HepG2 (cell line): ENCODE data around the gene PVRIG. TPM values are rescaled to one million over a fixed set of nuclear protein-coding genes. Genes with fewer than 3 reads are reported as not detected.
"Not testable (repeated sequence)": the region's sequence is repeated elsewhere in the genome, so short reads cannot be mapped to it uniquely, and the experiment has no call there.

Experiments
- CBFB ChIP-seq: sonication (generic); formaldehyde crosslinking; IDR thresholded peaks from 2 replicates; pipeline ENCODE4 v1.4.0; 2020; ENCODE audit warnings: missing genetic modification reagents
- CBX5 ChIP-seq: sonication (generic); formaldehyde crosslinking; IDR thresholded peaks from 2 replicates; pipeline ENCODE4 v1.4.0; 2020; ENCODE audit warnings: missing genetic modification reagents, borderline replicate concordance
- CREM ChIP-seq, 2 experiments: sonication (generic) in 1 of 2; formaldehyde crosslinking in 1 of 2; IDR thresholded peaks; 2 replicates each; pipeline versions ENCODE4 v1.4.0 to v1.6.1; 2016 to 2020; ENCODE audit warnings: antibody characterized with exemption in 1 of 2, mild to moderate bottlenecking in 1 of 2, missing genetic modification reagents in 1 of 2
- EP300 ChIP-seq, 3 experiments: sonication (generic) in 1 of 3; formaldehyde crosslinking in 1 of 3; IDR thresholded peaks; 2 replicates each; pipeline versions ENCODE4 v1.5.1 to v1.6.1; 2011 to 2020; ENCODE audit warnings: low read depth in 2 of 3, low read length in 2 of 3, borderline replicate concordance in 1 of 3, improper control_type of control experiment in 1 of 3, mild to moderate bottlenecking in 1 of 3, missing genetic modification reagents in 1 of 3, moderate library complexity in 1 of 3
- ESRRA ChIP-seq: sonication (generic); formaldehyde crosslinking; IDR thresholded peaks from 2 replicates; pipeline ENCODE4 v1.5.1; 2020; ENCODE audit warnings: mild to moderate bottlenecking, low read depth, missing genetic modification reagents
- FOXA1 ChIP-seq, 2 experiments: fragments of 450-650 bp in 1 of 2; sonication (generic) in 1 of 2; formaldehyde crosslinking in 1 of 2; IDR thresholded peaks; 2 replicates each; pipeline versions ENCODE4 v1.4.0 to v1.6.1; 2016 to 2020; ENCODE audit warnings: missing genetic modification reagents in 1 of 2
- FOXO1 ChIP-seq: sonication (generic); formaldehyde crosslinking; IDR thresholded peaks from 2 replicates; pipeline ENCODE4 v1.4.0; 2020; ENCODE audit warnings: missing genetic modification reagents
- HDAC1 ChIP-seq: sonication (generic); formaldehyde crosslinking; IDR thresholded peaks from 2 replicates; pipeline ENCODE4 v1.5.1; 2020; ENCODE audit warnings: mild to moderate bottlenecking, missing genetic modification reagents
- HDAC2 ChIP-seq: sonication (generic); formaldehyde crosslinking; IDR thresholded peaks from 2 replicates; pipeline ENCODE4 v1.4.0; 2020; ENCODE audit warnings: missing genetic modification reagents
- HNF4A ChIP-seq: sonication (generic); formaldehyde crosslinking; IDR thresholded peaks from 2 replicates; pipeline ENCODE4 v1.4.0; 2020; ENCODE audit warnings: missing genetic modification reagents
- HOXA3 ChIP-seq: sonication (generic); formaldehyde crosslinking; IDR thresholded peaks from 2 replicates; pipeline ENCODE4 v1.5.0; 2020; ENCODE audit warnings: missing genetic modification reagents
- MIER2 ChIP-seq: IDR thresholded peaks from 2 replicates; pipeline ENCODE4 v1.6.1; 2016; ENCODE audit warnings: missing biosample characterization, missing genetic modification reagents
- NCOA2 ChIP-seq: sonication (generic); formaldehyde crosslinking; IDR thresholded peaks from 2 replicates; pipeline ENCODE4 v1.8.0; 2022; ENCODE audit warnings: inconsistent platforms
- SALL1 ChIP-seq: sonication (generic); formaldehyde crosslinking; IDR thresholded peaks from 2 replicates; pipeline ENCODE4 v1.8.0; 2022; ENCODE audit warnings: mild to moderate bottlenecking, missing genetic modification reagents
- SKI ChIP-seq: fragments of 450-650 bp; IDR thresholded peaks from one replicate; pipeline ENCODE4 v1.6.1; 2018; ENCODE audit warnings: mild to moderate bottlenecking; ENCODE audit not compliant: partially characterized antibody
- SOX13 ChIP-seq, 3 experiments: fragments of 450-650 bp in 1 of 3; sonication (generic) in 1 of 3; formaldehyde crosslinking in 1 of 3; IDR thresholded peaks in 2 of 3; conservative IDR thresholded peaks in 1 of 3; 2 replicates each; pipeline versions ENCODE4 v1.5.0 to v1.6.1; 2016 to 2020; ENCODE audit warnings: antibody characterized with exemption in 1 of 3, mild to moderate bottlenecking in 1 of 3, missing compliant biosample characterization in 1 of 3, missing genetic modification reagents in 1 of 3, moderate library complexity in 1 of 3
- ZNF292 ChIP-seq: sonication (generic); formaldehyde crosslinking; IDR thresholded peaks from 2 replicates; pipeline ENCODE4 v1.8.1; 2022; ENCODE audit warnings: mild to moderate bottlenecking, low read depth, missing genetic modification reagents, borderline replicate concordance
- polyA plus RNA-seq, 8 experiments: library from polyadenylated mRNA; depleted of rRNA in 3 of 8; stranded (reverse) in 7 of 8; unstranded in 1 of 8; fragments of >200 nt; fragmentation: Illumina TruSeq in 4 of 8; extraction: Trizol in 4 of 8; gene quantifications; 2 replicates each; pipeline versions ENCODE4 v1.2.1 to v1.2.3, GENCODE V29; 2011 to 2016; ENCODE audit warnings: low read depth in 4 of 8, missing spikeins in 1 of 8, mixed read lengths in 1 of 8; ENCODE audit not compliant: insufficient read depth in 1 of 8
- total RNA-seq, 5 experiments: library from RNA; depleted of rRNA; stranded (reverse); fragments of >200 nt; fragmentation: Illumina TruSeq; extraction: Trizol; gene quantifications; 2 replicates each; pipeline ENCODE4 v1.2.3, GENCODE V29; 2016; ENCODE audit warnings: low read depth in 1 of 5
- TF ChIP-seq, protein P1 (sequence below): sonication (generic); formaldehyde crosslinking; IDR thresholded peaks from 2 replicates; pipeline ENCODE4 v1.5.1; 2020; ENCODE audit warnings: mild to moderate bottlenecking, missing genetic modification reagents, moderate library complexity
- TF ChIP-seq, protein P2 (sequence below): sonication (generic); formaldehyde crosslinking; IDR thresholded peaks from 2 replicates; pipeline ENCODE4 v1.8.0; 2022; ENCODE audit warnings: missing genetic modification reagents, mild to moderate bottlenecking, moderate library complexity, borderline replicate concordance
- TF ChIP-seq, protein P3 (sequence below): sonication (generic); IDR thresholded peaks from 2 replicates; pipeline ENCODE4 v1.6.1; 2016; ENCODE audit warnings: low read depth, borderline replicate concordance

The PVRIG gene
- total and polyA plus RNA-seq, 2 of the 13 experiments (the other 11 are each of a cell fraction or from before 2014, with no cell fraction given): not detected

DNA sequence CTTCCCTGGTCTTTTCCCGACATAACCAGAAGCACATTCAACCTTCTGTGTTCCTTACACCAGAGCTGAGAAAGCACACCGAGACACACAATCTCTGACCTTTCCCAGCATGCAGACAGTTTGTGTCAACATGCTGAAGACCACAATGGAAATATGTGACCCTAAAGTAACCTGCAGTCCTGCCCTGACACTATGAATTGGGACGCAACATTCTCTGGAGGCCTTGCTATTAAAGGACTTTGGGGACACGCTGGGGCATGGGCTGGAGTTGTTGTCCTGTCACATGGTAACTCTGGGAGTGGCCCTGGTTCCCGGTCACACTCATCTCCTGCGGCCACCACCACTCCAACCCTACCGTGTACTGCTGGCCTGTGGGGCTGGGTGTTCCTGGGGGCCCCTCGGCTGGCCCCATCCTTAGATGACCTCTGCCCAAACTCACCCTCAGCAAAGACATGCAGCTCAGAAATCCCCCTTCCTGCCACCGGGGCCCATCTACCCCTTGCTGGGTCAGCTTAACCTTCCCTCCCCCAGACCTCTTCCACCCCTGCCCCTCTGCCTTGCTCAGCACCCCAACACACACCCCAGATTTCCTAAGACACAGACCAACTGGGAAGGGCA is 25.3 kb downstream of the PVRIG start (continued):
- TF ChIP-seq EP300 (IDR thresholded peaks at IDR 0.05; ENCODE audit: low read depth in 2 of 2, low read length in 2 of 2) (peak in 1 of 2 experiments; percentile 51; a peak in 1 of 4 replicates), EP300 (CRISPR knock-in tag; IDR thresholded peaks at IDR 0.05; ENCODE audit: borderline replicate concordance) (peak; percentile 38; the same call in 1 of the 2 replicates), HDAC1 (CRISPR knock-in tag) (0 out of 2 replicates have a peak, but pooled peaks have one; percentile 27), FOXO1 (CRISPR knock-in tag) (peak; percentile 60; the same call in 1 of the 2 replicates), NCOA2 (CRISPR knock-in tag) (peak; percentile 65), CBFB (CRISPR knock-in tag) (0 out of 2 replicates have a peak, but pooled peaks have one; percentile 59), CREM (IDR thresholded peaks at IDR 0.05) (peak; percentile 25; the same call in 1 of the 2 replicates), MIER2 (CRISPR knock-in tag) (0 out of 2 replicates have a peak, but pooled peaks have one; percentile 25), HOXA3 (peak; percentile 27; the same call in 1 of the 2 replicates), ZNF292 (CRISPR knock-in tag) (peak; percentile 57; the same call in 1 of the 2 replicates), ESRRA (CRISPR knock-in tag) (0 out of 2 replicates have a peak, but pooled peaks have one; percentile 12), SALL1 (CRISPR knock-in tag) (0 out of 2 replicates have a peak, but pooled peaks have one; percentile 17), HNF4A (CRISPR knock-in tag) (peak; percentile 56), HDAC2 (CRISPR knock-in tag) (peak; percentile 48; the same call in 1 of the 2 replicates), SKI (peak; percentile 60), SOX13 (CRISPR knock-in tag; conservative IDR thresholded peaks at IDR 0.05 in 1 of 2, IDR thresholded peaks at IDR 0.05 in 1 of 2) (peak in 1 of 2 experiments; percentile 88; a peak in 2 of 4 replicates), FOXA1 (CRISPR knock-in tag; IDR thresholded peaks at IDR 0.05) (peak; percentile 93), CBX5 (peak; percentile 32; the same call in 1 of the 2 replicates)
- TF ChIP-seq, protein P1, sequence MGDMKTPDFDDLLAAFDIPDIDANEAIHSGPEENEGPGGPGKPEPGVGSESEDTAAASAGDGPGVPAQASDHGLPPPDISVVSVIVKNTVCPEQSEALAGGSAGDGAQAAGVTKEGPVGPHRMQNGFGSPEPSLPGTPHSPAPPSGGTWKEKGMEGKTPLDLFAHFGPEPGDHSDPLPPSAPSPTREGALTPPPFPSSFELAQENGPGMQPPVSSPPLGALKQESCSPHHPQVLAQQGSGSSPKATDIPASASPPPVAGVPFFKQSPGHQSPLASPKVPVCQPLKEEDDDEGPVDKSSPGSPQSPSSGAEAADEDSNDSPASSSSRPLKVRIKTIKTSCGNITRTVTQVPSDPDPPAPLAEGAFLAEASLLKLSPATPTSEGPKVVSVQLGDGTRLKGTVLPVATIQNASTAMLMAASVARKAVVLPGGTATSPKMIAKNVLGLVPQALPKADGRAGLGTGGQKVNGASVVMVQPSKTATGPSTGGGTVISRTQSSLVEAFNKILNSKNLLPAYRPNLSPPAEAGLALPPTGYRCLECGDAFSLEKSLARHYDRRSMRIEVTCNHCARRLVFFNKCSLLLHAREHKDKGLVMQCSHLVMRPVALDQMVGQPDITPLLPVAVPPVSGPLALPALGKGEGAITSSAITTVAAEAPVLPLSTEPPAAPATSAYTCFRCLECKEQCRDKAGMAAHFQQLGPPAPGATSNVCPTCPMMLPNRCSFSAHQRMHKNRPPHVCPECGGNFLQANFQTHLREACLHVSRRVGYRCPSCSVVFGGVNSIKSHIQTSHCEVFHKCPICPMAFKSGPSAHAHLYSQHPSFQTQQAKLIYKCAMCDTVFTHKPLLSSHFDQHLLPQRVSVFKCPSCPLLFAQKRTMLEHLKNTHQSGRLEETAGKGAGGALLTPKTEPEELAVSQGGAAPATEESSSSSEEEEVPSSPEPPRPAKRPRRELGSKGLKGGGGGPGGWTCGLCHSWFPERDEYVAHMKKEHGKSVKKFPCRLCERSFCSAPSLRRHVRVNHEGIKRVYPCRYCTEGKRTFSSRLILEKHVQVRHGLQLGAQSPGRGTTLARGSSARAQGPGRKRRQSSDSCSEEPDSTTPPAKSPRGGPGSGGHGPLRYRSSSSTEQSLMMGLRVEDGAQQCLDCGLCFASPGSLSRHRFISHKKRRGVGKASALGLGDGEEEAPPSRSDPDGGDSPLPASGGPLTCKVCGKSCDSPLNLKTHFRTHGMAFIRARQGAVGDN (CRISPR knock-in tag): peak; percentile 23; the same call in 1 of the 2 replicates
- not testable (repeated sequence) for TF ChIP-seq CREM (CRISPR knock-in tag; IDR thresholded peaks at IDR 0.05); SOX13 (IDR thresholded peaks at IDR 0.05); FOXA1 (IDR thresholded peaks at IDR 0.05)
- TF ChIP-seq, protein P2, sequence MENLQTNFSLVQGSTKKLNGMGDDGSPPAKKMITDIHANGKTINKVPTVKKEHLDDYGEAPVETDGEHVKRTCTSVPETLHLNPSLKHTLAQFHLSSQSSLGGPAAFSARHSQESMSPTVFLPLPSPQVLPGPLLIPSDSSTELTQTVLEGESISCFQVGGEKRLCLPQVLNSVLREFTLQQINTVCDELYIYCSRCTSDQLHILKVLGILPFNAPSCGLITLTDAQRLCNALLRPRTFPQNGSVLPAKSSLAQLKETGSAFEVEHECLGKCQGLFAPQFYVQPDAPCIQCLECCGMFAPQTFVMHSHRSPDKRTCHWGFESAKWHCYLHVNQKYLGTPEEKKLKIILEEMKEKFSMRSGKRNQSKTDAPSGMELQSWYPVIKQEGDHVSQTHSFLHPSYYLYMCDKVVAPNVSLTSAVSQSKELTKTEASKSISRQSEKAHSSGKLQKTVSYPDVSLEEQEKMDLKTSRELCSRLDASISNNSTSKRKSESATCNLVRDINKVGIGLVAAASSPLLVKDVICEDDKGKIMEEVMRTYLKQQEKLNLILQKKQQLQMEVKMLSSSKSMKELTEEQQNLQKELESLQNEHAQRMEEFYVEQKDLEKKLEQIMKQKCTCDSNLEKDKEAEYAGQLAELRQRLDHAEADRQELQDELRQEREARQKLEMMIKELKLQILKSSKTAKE (CRISPR knock-in tag): peak; percentile 76
- TF ChIP-seq, protein P3, sequence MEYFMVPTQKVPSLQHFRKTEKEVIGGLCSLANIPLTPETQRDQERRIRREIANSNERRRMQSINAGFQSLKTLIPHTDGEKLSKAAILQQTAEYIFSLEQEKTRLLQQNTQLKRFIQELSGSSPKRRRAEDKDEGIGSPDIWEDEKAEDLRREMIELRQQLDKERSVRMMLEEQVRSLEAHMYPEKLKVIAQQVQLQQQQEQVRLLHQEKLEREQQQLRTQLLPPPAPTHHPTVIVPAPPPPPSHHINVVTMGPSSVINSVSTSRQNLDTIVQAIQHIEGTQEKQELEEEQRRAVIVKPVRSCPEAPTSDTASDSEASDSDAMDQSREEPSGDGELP: peak; percentile 48; the same call in 1 of the 2 replicates
